Mesendoderm (in vitro differentiated cells): ENCODE data around the gene PRRT2. TPM values are rescaled to one million over a fixed set of nuclear protein-coding genes. Genes with fewer than 3 reads are reported as not detected.

ENCODE experiments used
- DNase-seq: peaks from one replicate; pipeline ENCODE4 v3.0.0; 2013
- H2AK5ac ChIP-seq: 2 replicates; pipeline ENCODE4 v1.6.1; 2013; ENCODE audit warnings: low read length, inconsistent platforms
- H2BK120ac ChIP-seq: 2 replicates; pipeline ENCODE4 v1.6.1; 2013; ENCODE audit warnings: low read depth, mild to moderate bottlenecking, low read length, moderate library complexity, mixed read lengths
- H2BK15ac ChIP-seq: replicated peaks from 2 replicates; pipeline ENCODE4 v1.6.1; 2013; ENCODE audit warnings: low read depth, mild to moderate bottlenecking, moderate library complexity
- H2BK5ac ChIP-seq: 2 replicates; pipeline ENCODE4 v1.6.1; 2013; ENCODE audit warnings: low read length, inconsistent platforms
- H3K18ac ChIP-seq: 2 replicates; pipeline ENCODE4 v1.6.1; 2013; ENCODE audit warnings: mild to moderate bottlenecking, low read length, mixed read lengths
- H3K23ac ChIP-seq: one replicate; pipeline ENCODE4 v1.6.1; 2013; ENCODE audit warnings: low read length
- H3K27ac ChIP-seq: 2 replicates; pipeline ENCODE4 v1.5.1; 2013; ENCODE audit warnings: low read depth, mild to moderate bottlenecking, inconsistent platforms, low read length, moderate library complexity
- H3K27me3 ChIP-seq: 2 replicates; pipeline ENCODE4 v1.6.1; 2013; ENCODE audit warnings: low read length, control low read depth, mild to moderate bottlenecking, inconsistent platforms; ENCODE audit not compliant: insufficient read depth, poor library complexity
- H3K36me3 ChIP-seq: 2 replicates; pipeline ENCODE4 v1.6.1; 2013; ENCODE audit warnings: low read length, inconsistent platforms; ENCODE audit not compliant: control insufficient read depth, insufficient read depth
- H3K4ac ChIP-seq: one replicate; pipeline ENCODE4 v1.6.1; 2013; ENCODE audit warnings: low read depth, mild to moderate bottlenecking, low read length, moderate library complexity
- H3K4me1 ChIP-seq: 2 replicates; pipeline ENCODE4 v1.6.1; 2013; ENCODE audit warnings: low read depth, low read length, inconsistent platforms; ENCODE audit not compliant: control insufficient read depth
- H3K4me2 ChIP-seq: 2 replicates; pipeline ENCODE4 v1.6.1; 2013; ENCODE audit warnings: low read length
- H3K4me3 ChIP-seq: 2 replicates; pipeline ENCODE4 v1.5.1; 2013; ENCODE audit warnings: mild to moderate bottlenecking, low read length
- H3K56ac ChIP-seq: one replicate; pipeline ENCODE4 v1.6.1; 2013; ENCODE audit warnings: low read length
- H3K79me1 ChIP-seq: 2 replicates; pipeline ENCODE4 v1.6.1; 2013; ENCODE audit warnings: low read length, inconsistent platforms
- H3K79me2 ChIP-seq: 2 replicates; pipeline ENCODE4 v1.6.1; 2013; ENCODE audit warnings: mild to moderate bottlenecking, low read length; ENCODE audit not compliant: control insufficient read depth, insufficient read depth
- H3K9ac ChIP-seq: 2 replicates; pipeline ENCODE4 v1.6.1; 2013; ENCODE audit warnings: low read length, inconsistent platforms
- H4K5ac ChIP-seq: one replicate; pipeline ENCODE4 v1.6.1; 2013; ENCODE audit warnings: low read length
- H4K8ac ChIP-seq: one replicate; pipeline ENCODE4 v1.6.1; 2013; ENCODE audit warnings: low read depth, mild to moderate bottlenecking, control low read depth, low read length, moderate library complexity
- WGBS: extraction: QIAGEN DNeasy Blood & Tissue Kit; methylation state at CpG from one replicate; pipeline ENCODE4 v1.1.7; 2013; ENCODE audit warnings: low lambda C conversion rate, missing lambda C conversion rate; ENCODE audit not compliant: insufficient coverage; ENCODE audit errors: extremely low coverage; 5-methylcytosine and 5-hydroxymethylcytosine counted together
- small RNA-seq: library from polyadenylated mRNA; stranded (forward); fragments of <200 nt; extraction: miRNeasy Mini kit (QIAGEN cat#:217004); gene quantifications from one replicate; pipeline ENCODE3, GENCODE V24; 2013; ENCODE audit not compliant: insufficient read depth

The PRRT2 gene

GRCh38 chr16:29862383-29862883 lies 50.4 kb downstream of the PRRT2 start:
- peak; percentile 27 for DNase-seq
- H4K8ac ChIP-seq = no peak overlapping the region
- no peaks in the 10 kb centered on the region for H3K36me3 ChIP-seq
- H3K4ac ChIP-seq = peak overlapping the region; percentile 22
- H3K27me3 ChIP-seq = no peaks in the 10 kb centered on the region
- H3K4me3 ChIP-seq = peak overlapping the region; percentile 89
- peak overlapping the region; percentile 89 for H3K56ac ChIP-seq
- H3K4me1 ChIP-seq = peaks cover 2% of the 10 kb centered on the region
- WGBS = no CpG with 5 or more reads among the region's 27 CpGs
- H3K79me2 ChIP-seq = peaks cover 4% of the 10 kb centered on the region
- no peak overlapping the region for H2AK5ac ChIP-seq
- H3K23ac ChIP-seq = peak overlapping the region; percentile 89
- peaks cover 6% of the 10 kb centered on the region for H3K79me1 ChIP-seq
- H2BK5ac ChIP-seq = no peak overlapping the region
- peak overlapping the region; percentile 92 for H3K9ac ChIP-seq
- no peak overlapping the region for H4K5ac ChIP-seq
- peak overlapping the region; percentile 29 for H3K18ac ChIP-seq
- peak overlapping the region; percentile 52 for H3K27ac ChIP-seq
- no peak overlapping the region for H2BK15ac ChIP-seq
- no peak overlapping the region for H2BK120ac ChIP-seq
- H3K4me2 ChIP-seq = peak overlapping the region; percentile 97

GRCh38 chr16:29862884-29863668 lies 51.1 kb downstream of the PRRT2 start, which contains the start of gene CDIPT:
TSS of gene CDIPT (minus strand) at chr16:29863226. CDS start at chr16:29862857, 369 bp downstream.
- Histone ChIP-seq H2BK15ac (no peak within 1 kb of the TSS), H3K36me3 (no peaks in the 10 kb centered on the region), H2BK120ac (no peak within 1 kb of the TSS), H3K27ac (peak within 1 kb of the TSS; percentile 52), H3K9ac (peak within 1 kb of the TSS; percentile 92), H3K18ac (peak within 1 kb of the TSS; percentile 29), H4K5ac (no peak within 1 kb of the TSS), H3K79me2 (peaks cover 4% of the 10 kb centered on the region), H3K27me3 (no peaks in the 10 kb centered on the region), H2AK5ac (no peak within 1 kb of the TSS), H4K8ac (no peak within 1 kb of the TSS), H3K4ac (peak within 1 kb of the TSS; percentile 22), H3K4me3 (peak within 1 kb of the TSS; percentile 89), H3K4me2 (peak within 1 kb of the TSS; percentile 97), H2BK5ac (peak within 1 kb of the TSS; percentile 29), H3K4me1 (peaks cover 2% of the 10 kb centered on the region), H3K79me1 (peaks cover 6% of the 10 kb centered on the region), H3K23ac (peak within 1 kb of the TSS; percentile 89), H3K56ac (peak within 1 kb of the TSS; percentile 89)
- peak; percentile 98 for DNase-seq
- WGBS = no CpG with 5 or more reads among the region's 57 CpGs

- H3K4me2 ChIP-seq = peak overlapping the region; percentile 3
- no peak overlapping the region for H3K4me3 ChIP-seq
- H3K4me1 ChIP-seq = peaks cover 2% of the 10 kb centered on the region
- H3K18ac ChIP-seq = no peak overlapping the region
- peaks cover 4% of the 10 kb centered on the region for H3K79me2 ChIP-seq
- no CpG with 5 or more reads among the region's 16 CpGs for whole genome bisulfite sequencing
- H3K4ac ChIP-seq = peak overlapping the region; percentile 9
- peak overlapping the region; percentile 80 for H3K56ac ChIP-seq
- no peak overlapping the region for H4K5ac ChIP-seq
- no peaks in the 10 kb centered on the region for H3K27me3 ChIP-seq
- peak overlapping the region; percentile 64 for H3K9ac ChIP-seq
- H2BK5ac ChIP-seq = no peak overlapping the region
- H2BK15ac ChIP-seq = no peak overlapping the region
- peak overlapping the region; percentile 20 for H3K23ac ChIP-seq
- H3K79me1 ChIP-seq = peaks cover 6% of the 10 kb centered on the region
- no peak for DNase-seq
- H4K8ac ChIP-seq = no peak overlapping the region
- H2AK5ac ChIP-seq = no peak overlapping the region
- H2BK120ac ChIP-seq = no peak overlapping the region
- no peak overlapping the region for H3K27ac ChIP-seq
- no peaks in the 10 kb centered on the region for H3K36me3 ChIP-seq
Observed at GRCh38 chr16:29863669-29863984, 51.6 kb downstream of the PRRT2 start.

- Histone ChIP-seq H4K8ac (no peak overlapping the region), H3K27me3 (no peaks in the 10 kb centered on the region), H3K23ac (no peak overlapping the region), H3K4ac (no peak overlapping the region), H4K5ac (no peak overlapping the region), H3K18ac (no peak overlapping the region), H3K4me2 (no peak overlapping the region), H2BK5ac (no peak overlapping the region), H3K36me3 (no peaks in the 10 kb centered on the region), H2BK15ac (no peak overlapping the region), H3K79me2 (peaks cover 4% of the 10 kb centered on the region), H3K79me1 (peaks cover 6% of the 10 kb centered on the region), H2AK5ac (no peak overlapping the region), H3K56ac (peak overlapping the region; percentile 34), H3K4me3 (no peak overlapping the region), H3K4me1 (peaks cover 2% of the 10 kb centered on the region), H2BK120ac (no peak overlapping the region), H3K9ac (no peak overlapping the region), H3K27ac (no peak overlapping the region)
- WGBS = no CpG with 5 or more reads among the region's 9 CpGs
- no peak for DNase-seq
Observed at GRCh38 chr16:29864205-29864604, 52.2 kb downstream of the PRRT2 start.

Small RNA genes within 50 kb of the gene (small RNA-seq; reads per million reads assigned to genes)
- gene AC009133.6 (not detected), gene AC120114.4 (not detected)
